Measurements from ENCODE around the gene CWF19L2.
"Not testable (repeated sequence)": the region's sequence is repeated elsewhere in the genome, so short reads cannot be mapped to it uniquely, and the experiment has no call there.

CWF19L2 gene

GRCh38 chr11:107457558-107458271, at the start of gene CWF19L2:
Gene CWF19L2, minus strand, starts transcription at chr11:107457825. Its CDS starts 9 bp downstream, at chr11:107457816.
- in situ Hi-C loops (cut with MboI; ENCODE audit: low sequenced_read_pairs) = no loop called here

- in situ Hi-C loops (cut with MboI; ENCODE audit: low sequenced_read_pairs) = no loop called here
These were observed 48.1 kb upstream of the CWF19L2 start for GRCh38 chr11:107505647-107506225.

- in situ Hi-C loops (cut with MboI; ENCODE audit: low sequenced_read_pairs) = no loop called here
These were observed 47.4 kb upstream of the CWF19L2 start for GRCh38 chr11:107504981-107505380.

GRCh38 chr11:107501713-107502112, 44.1 kb upstream of the CWF19L2 start:
- in situ Hi-C loops (cut with MboI; ENCODE audit: low sequenced_read_pairs) = no loop called here

GRCh38 chr11:107497371-107497770, 39.7 kb upstream of the CWF19L2 start:
- in situ Hi-C loops (cut with MboI; ENCODE audit: low sequenced_read_pairs) = not testable (repeated sequence)

GRCh38 chr11:107496011-107496410, 38.4 kb upstream of the CWF19L2 start:
- in situ Hi-C loops (cut with MboI; ENCODE audit: low sequenced_read_pairs) = no loop called here

- in situ Hi-C loops (cut with MboI; ENCODE audit: low sequenced_read_pairs) = no loop called here
These were observed 36.4 kb upstream of the CWF19L2 start for GRCh38 chr11:107494055-107494454.

GRCh38 chr11:107493117-107493516, 35.5 kb upstream of the CWF19L2 start:
- in situ Hi-C loops (cut with MboI; ENCODE audit: low sequenced_read_pairs) = no loop called here

- in situ Hi-C loops (cut with MboI; ENCODE audit: low sequenced_read_pairs) = no loop called here
These were observed 33.2 kb upstream of the CWF19L2 start for GRCh38 chr11:107490836-107491235.

GRCh38 chr11:107482234-107482633, 24.6 kb upstream of the CWF19L2 start:
- in situ Hi-C loops (cut with MboI; ENCODE audit: low sequenced_read_pairs) = no loop called here

GRCh38 chr11:107478922-107479321, 21.3 kb upstream of the CWF19L2 start:
- in situ Hi-C loops (cut with MboI; ENCODE audit: low sequenced_read_pairs) = no loop called here

- in situ Hi-C loops (cut with MboI; ENCODE audit: low sequenced_read_pairs) = no loop called here
These were observed 20.2 kb upstream of the CWF19L2 start for GRCh38 chr11:107477820-107478219.

GRCh38 chr11:107473792-107474191, 16.2 kb upstream of the CWF19L2 start:
- in situ Hi-C loops (cut with MboI; ENCODE audit: low sequenced_read_pairs) = no loop called here

GRCh38 chr11:107472966-107473365, 15.3 kb upstream of the CWF19L2 start:
- in situ Hi-C loops (cut with MboI; ENCODE audit: low sequenced_read_pairs) = no loop called here

GRCh38 chr11:107468596-107468995, 11.0 kb upstream of the CWF19L2 start:
- in situ Hi-C loops (cut with MboI; ENCODE audit: low sequenced_read_pairs) = no loop called here

- in situ Hi-C loops (cut with MboI; ENCODE audit: low sequenced_read_pairs) = no loop called here
These were observed 10.1 kb upstream of the CWF19L2 start for GRCh38 chr11:107467696-107468095.

- in situ Hi-C loops (cut with MboI; ENCODE audit: low sequenced_read_pairs) = not testable (repeated sequence)
These were observed 8.7 kb upstream of the CWF19L2 start for GRCh38 chr11:107466275-107466866.

GRCh38 chr11:107457205-107457557, 444 bp downstream of the CWF19L2 start:
- in situ Hi-C loops (cut with MboI; ENCODE audit: low sequenced_read_pairs) = no loop called here

- in situ Hi-C loops (cut with MboI; ENCODE audit: low sequenced_read_pairs) = no loop called here
These were observed 3.9 kb downstream of the CWF19L2 start for GRCh38 chr11:107453594-107454286.

GRCh38 chr11:107446822-107447431, 10.7 kb downstream of the CWF19L2 start:
- in situ Hi-C loops (cut with MboI; ENCODE audit: low sequenced_read_pairs) = no loop called here

- in situ Hi-C loops (cut with MboI; ENCODE audit: low sequenced_read_pairs) = no loop called here
These were observed 14.9 kb downstream of the CWF19L2 start for GRCh38 chr11:107442715-107443215.
